HG03457 (cell line): ENCODE results near the gene POLR2L.

Source experiments
- ATAC-seq: cut with Tn5 transposase; IDR thresholded peaks from one replicate; pipeline ENCODE4 v1.9.1; 2021; ENCODE audit warnings: moderate number of reproducible peaks; ENCODE audit not compliant: unreplicated experiment

The POLR2L gene

DNA sequence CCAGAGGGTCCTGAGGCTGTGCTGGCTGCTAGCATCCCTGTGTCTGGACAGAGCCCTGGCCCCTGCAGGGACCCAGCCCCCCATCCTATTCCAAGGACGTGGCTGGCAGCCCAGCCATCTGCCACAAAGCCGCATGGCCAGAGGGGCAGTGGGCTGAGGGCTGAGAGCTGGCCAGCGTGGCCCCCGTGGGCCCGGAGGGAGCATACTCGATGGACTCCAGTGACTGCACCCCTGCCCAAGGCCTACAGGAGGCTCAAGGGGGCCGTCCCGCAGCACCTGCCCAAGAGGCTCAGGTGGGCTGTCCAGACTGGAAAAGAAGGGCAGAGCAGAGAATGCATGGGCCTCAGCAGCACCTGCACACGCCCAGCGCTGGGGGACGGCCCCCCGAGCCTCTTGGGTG lies 13.5 kb upstream of the POLR2L start:
- no peak for ATAC-seq

DNA sequence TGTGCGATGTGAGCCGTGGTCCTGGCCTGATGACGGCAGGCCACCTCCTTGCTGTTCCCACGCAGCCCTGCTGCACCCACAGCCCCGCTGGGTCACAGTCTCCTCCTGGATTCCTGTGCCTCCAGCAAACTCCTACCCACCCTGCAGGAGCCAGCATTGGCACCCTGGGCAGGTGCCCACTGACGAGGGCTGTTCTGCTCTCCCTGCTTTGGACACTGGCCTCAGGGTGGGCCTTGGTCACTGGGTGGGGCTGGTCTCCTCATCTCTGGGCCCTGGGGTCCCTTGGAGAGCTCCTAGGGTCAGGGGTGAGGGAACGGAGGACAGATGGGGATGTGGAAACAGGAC lies 13.0 kb upstream of the POLR2L start:
- no peak for ATAC-seq

DNA sequence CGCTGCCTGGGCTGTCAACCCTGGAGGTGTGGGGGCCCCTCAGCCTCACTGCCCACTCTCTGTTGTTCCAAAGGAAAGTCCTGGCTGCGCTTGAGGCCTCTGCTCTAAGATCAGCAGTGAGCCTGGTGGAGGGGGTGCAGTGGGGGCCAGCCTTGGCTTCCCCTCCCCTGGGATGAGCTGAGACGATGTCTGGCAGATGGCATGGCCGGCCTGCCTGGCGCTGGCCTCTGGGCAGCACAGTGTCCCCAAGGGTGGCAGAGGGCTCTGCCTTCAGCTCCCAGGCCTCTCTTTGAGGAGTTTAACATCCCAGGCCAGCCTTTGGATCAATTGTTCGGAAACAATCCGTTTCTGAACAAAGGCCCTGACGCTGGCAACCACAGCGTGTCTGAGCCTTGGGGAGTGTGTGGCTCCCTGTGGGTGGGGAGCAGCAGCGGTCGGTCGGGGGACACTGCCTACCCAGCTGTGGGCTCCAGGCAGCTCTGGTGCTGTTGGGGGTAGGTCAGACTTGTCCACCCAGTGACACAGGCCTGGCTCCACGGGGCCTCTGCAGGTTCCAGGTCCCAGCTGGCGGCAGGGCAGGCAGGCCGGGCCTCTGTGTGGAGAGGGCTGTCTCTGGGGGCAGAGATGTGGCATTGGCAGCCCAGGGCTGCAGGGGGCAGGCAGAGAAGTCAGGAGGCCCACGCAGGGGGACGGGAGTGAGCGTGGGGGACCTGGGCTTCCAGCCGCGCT lies 12.4 kb upstream of the POLR2L start:
- ATAC-seq, result no peak

DNA sequence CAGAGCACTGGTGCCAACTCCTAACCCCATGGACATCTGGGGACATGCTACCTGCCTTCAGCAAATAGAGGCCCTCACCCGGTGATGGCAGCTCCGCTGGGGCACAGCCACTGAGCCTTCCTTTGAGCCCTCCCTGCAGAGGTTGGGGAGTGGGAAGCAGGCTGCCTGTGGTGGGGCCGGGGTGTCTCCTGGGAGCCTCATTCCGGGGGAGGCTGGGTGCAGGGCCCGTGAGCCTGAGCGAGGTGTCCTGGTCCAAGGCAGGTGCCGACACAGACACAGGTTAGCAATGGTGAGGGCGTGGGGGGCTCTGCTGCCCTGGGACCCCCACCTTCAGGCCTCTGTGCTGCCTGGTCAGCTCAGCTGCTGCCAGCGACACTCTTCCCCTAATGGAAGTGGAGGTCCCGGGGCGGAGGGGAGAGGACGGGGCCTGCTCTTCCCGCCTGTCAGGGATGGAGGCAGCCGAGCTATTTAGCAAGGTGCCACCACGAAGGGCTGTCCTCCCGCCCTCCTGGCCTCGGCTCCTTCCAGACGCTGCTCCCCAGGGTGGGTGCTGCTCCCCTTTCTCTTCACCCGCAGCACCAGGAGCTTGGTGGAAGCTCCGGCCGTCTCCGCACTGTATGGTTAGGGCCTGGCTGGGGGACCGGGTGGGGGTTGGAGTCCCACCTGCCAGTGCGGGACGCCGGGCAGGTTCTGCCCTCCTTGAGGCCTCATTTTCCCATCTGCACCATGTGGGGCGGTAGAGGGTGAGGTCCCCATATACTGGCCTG lies 11.5 kb upstream of the POLR2L start:
- no peak for ATAC-seq

DNA sequence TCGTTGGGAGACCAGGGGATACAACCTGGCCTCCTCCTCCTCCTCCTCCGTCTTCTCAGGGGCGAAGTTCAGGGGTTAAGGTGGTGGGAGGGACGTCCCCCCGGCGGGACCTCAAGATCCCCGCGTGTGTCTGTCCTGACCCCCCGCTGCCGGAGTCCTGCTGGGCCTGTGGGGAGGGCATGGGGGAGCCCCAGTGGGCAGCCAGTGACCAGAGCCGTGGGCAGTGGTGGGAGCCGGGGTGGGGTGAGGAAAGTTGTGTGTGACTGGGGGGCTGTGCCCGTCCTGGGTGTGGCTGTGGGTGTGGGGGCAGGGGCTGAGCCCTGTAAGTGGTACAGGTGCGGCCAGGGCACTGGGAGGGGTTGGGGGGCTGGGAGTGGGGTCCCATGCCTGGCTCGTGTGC lies 10.4 kb upstream of the POLR2L start:
- no peak for ATAC-seq

DNA sequence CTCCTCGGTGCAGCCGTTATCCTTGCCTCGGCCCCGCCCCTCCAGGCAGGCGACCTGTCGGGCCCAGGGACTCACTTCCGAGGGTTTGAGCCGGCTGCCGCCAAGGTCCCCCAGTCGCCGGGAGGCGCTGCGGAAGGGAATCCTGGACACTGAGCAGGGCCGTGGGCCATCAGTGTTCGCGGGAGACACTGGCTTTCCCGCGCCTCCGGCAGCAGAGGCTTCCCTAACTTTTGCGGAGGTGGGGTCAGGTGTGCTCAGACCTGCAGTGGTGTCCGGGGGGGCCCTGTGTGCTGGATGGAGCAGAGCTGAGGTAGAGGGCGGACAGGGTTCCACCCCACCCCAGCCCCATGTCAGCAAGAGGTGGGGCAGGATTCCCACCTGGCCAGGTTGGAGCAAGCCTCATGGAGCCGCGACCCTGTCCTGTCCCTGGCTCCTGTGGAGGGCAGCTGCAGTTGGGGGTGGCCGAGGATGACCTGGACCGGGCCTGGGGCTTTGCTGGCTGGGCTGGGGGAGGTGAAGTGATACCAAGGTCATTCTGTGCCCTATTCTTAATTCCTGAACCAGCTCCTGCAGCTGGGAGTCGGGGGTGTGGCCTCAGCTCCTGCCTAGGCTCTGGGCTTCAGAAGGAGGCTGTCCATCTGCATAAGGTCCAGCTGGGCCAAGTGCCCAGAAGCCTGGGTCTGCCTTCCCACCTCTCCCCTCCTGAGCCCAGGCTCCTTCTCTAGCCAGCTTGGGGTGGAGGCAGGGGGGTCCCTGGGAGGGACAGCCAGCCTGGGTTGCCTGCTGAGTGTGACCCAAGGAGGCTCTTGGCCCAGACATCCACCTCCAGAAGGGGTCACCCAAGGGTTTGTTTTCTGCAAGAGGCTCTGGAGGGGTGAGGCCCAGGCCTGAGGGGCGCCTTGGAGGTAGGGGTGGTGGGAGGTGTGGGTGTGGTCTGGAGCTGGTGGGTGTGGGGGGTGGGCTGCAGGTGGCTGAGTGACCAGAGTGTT lies 8.7 kb upstream of the POLR2L start:
- ATAC-seq, result no peak

DNA sequence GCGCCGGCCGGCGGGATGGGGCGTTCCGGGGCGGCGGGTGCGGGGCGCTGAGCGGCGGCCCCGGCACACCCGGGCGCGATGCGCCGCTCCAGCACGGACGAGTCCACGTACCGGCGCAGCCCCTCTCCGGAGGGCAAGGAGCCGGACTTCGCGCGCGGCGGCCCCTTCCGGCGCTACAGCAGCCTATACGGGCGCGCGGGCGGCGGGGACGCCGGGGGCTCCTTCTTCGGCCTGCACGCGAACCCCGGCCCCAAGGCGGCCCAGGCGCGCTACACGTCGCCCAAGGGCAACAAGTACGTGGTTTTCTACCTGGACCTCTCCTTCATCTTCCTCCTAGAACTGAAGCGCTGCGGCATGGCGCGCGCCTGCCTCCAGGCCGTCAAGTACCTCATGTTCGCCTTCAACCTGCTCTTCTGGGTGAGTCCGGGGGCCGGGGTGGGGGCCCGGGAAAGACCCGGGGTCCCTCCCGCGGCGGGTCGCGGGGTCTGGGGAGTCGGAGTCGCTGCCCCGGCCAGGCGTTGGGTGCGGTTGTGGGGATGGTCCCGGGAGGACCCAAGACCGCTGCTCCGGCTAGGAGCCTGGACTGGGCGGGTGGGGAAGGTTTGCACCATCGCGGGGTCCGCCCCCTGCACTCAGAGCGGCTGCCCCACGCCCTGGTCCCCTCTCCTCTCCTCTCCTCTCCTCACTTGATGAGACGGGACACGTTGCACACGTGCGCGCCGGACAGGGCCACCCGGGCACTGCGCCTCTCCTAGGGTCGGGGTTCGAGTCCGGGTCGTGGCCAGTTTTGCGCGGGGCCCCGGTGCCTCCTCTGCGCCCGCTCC lies 7.8 kb upstream of the POLR2L start:
- ATAC-seq, result no peak

DNA sequence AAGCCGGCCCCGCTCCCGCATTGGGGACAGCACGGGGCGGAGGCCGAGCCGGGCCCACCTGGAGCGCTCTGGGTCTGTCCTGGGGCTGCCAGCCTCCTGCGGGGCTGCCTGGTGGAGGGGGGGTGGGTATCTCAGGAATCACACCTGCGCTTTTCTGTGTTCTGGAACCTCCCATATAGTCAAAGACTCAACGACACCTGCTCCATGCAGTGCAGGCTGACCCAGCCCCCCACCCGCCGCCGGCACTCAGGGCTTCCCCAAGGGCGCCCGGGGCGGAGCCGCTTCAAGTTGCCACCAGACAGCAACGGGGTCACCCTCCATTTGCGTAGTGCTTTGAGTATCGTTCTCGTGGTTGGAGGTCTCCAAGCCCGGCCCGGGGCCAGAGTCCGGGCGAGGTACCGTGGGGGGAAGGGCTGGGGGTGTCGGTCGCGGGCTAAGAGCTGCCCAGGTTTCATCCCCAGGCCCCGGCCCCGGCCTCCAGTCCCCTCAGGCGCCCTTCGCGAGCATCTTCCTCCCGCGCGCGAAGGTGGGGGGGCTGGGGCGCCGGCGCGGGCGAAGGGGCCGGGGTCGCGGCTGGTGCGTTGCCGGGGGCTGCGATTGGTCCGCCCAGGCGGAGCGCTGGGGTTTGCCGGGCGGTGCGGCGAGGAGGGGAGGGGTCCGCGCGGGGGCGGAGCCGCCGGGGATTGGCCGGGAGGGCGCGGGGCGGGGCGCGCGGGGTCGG lies 6.9 kb upstream of the POLR2L start:
- no peak for ATAC-seq

DNA sequence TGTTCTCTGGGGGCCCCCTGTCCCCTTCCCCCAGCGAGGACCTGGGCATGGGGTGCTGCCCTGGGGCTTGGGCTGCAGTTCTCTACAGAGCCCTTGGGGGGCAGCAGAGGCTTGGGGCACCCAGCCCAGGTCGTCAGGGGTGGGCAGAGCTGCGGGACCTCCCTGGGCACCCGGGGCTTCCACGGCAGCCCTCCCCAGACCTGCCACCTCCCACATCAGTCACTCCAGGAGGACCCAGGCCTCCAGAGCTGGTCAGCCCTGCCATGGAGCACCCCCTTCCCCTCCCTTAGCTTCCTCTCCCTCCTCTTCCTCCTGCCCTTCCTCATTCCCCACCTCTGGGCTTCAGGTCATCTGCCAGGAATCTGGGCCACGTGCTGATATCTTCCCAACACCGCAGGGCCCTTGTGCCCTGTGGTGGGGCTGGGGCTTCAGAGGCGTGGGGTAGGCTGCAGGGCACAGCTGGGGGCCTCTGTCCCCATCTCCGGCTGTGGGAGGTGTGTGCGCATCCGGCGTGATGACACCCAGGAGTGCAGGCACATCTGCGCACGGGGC lies 6.1 kb upstream of the POLR2L start:
- ATAC-seq, result no peak

DNA sequence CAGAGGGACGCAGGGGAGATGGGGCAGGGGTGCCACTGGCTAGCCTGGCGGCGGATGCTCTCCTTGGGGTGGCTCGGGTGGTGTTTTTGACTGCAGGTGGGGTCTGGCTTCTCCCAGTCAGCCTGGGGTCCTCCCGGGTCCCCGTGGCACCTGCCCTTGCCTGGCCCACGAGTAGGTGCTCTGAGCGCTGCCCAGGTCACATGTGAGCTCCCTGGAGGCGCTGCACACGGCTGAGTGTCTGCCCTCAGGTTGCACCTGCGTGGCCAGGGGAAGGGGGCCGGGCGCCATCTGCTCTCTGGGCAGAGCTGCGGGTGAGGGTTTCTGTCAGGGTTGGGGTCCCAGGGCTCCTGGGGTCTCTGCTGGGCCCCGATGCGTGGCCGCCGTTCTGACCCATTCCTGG lies 5.5 kb upstream of the POLR2L start:
- ATAC-seq, result no peak

DNA sequence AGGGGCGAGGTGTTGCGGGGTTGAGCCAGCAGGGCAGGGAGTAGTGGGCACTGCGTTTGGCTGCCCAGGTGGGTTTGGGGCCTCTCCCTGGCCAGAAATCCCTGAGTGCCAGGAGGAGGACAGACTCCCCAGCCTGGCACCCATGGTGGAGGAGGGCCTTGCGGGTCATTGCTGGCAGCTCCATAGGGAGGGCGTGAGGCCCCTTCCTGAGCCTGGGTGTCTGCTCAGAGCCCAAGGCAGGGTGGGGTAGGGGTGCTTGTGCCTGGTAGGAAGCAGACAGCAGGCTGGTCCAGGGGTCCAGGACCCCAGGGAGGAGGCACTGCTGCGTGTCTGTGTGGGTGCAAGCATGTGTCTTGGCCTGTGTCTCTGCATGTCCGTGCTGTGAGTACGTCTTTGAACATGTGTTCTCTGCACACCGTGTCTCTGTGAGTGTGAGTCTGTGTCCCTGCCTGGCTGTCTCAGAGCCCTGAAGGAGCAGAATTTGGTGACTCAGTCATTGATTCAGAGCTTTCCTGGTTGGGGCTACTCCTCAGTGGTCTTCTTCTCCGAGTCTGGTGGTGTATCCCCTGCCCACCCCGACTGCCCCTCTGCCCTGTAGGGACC lies 4.3 kb upstream of the POLR2L start:
- ATAC-seq, result no peak

DNA sequence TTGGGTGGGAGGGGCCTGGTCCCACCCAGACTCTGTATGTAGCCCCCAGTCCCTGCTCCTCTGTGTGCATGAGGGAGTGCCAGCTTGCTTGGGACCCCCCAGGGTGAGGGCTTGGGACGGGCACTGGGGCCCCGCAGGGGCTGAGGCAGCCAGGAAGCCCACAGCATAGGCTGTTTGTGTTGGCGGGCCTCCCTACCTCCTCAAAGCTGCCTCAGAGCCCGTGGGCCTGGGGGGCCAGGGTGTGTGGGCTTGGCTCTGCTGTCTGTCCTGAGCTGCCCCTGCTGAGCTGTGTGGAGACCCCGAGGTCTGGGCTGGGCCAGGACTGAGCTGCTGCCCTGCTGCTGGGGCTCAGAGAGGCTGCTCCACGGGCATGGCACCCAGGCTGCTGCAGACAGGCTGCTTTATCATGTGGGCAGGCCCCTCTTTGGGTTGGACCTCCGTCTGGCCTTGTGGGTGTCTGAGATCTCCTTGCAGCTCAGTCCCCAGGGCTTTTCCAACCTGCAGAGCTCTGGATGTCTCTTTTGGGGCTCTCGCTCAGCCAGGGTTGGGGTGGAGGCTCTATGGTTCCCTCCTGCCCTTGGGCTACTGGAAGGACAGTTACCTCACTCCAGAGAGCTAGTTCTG lies 3.7 kb upstream of the POLR2L start:
- ATAC-seq, result no peak

DNA sequence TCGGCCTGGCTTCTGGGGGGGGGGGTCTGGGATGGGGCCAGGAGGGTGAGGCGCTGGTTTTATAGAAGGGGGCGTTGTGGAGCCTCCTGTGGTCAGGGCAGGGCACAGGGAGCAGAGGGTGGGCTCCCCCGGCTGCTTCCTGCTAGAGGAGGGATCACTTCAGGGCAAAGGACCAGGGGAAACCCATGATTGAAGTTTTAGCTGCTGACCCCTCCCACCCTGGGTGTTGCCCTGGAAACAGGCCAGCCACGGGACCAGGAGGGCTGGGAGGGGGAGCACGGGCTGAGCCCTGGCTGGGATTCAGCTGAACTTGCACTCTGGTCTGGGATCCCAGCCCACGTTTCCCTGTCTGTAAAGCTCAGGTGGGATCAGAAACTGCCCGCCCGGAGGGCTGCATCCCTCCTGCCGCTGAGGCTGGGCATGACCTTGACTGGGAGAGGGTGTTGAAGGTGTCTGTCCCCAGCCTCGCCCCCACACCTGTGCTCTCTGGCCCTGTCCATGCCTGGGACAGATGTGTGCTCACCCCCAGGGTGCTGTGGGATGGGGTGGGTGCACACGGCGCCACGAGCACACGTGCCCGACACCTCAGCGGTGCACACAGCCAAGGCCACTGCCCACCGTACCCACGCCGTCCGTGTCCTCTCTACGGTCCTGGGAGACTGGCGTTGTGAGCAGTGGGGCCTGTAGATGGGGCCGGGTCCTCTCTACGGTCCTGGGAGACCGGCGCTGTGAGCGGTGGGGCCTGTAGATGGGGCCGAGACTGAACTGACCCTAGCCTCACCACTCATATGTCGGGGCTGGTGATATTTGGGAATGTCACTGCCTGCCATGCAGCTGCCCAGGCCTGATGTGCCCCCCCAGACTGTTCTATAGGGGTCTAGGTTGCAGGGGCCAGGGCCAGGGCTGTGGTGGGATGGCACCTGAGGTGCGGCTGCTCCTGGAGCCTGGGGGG lies 2.6 kb upstream of the POLR2L start:
- no peak for ATAC-seq

DNA sequence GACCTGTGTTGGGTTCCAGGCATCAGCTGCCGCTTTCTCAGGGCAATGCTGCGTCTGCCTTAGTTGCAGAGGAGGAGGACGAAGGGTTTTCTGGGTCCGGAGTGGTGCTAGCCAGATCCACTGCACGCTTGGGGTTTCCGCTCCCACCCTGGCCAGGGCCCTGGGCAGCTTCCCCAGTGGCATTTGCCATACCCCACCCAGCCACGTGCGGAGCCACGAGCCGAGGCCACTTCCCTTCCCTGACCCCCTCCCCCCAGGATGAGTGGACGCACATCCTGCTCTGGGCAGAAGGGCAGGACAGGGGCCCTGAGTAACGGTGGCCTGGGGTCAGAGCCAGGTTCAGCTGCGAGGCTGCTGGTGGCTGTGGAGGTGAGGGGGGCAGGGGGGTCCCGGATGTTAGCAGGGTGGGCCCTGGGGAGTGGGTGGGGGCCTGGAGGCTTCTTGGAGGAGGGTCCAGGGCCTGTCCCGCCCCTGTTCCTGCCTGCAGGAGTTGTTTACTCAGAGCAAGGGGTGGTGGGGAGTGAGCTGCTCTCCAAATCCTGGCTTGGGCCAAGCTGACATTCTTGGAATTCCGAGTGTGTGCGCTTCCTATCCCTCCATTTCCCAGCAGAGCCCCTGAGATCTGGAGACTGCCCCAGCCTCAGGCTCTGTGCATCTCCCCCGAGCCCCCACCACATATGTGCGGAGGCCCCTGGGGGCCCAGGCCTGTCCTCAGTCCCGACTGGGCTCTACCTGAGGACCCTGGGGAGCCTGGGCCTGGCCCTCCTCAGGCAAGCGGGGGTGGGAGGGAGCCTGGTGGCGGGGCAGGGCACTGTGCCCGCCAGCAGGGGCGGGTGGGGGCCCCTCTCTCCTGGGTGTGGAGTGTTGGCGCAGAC lies 1.7 kb upstream of the POLR2L start:
- ATAC-seq, result no peak

DNA sequence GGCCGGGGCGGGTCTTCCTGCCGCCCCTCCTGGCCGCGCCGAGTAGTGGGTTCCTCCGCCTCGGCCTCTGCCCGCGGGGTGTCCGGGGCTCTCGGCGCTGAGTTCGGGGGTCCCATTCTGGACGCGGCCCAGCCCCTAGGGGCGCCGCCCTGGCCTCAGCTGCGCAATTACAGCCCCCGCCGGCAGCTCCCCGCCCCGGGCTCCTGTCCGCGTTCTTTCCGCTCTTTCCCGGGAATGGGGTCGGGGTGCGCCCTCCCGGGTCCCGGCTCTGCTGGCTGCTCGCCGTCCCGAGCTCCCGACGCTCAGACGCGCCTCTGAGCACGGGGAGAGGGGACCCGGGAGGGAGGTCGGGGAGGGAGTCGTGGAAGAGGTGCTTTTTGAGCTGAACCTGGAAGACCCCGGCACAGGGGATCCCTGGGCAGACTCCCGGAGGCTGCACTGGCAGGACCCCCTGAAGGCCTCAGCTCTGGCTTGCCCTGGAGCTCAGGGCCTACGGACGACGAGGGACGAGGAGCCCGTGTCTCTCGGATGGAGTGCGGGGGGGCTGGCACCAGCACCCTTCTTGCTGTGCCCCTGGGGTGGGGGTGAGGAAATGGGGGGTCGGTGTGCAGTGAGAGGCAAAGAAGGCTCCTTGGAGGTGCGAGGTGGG lies 881 bp upstream of the POLR2L start:
- no peak for ATAC-seq

DNA sequence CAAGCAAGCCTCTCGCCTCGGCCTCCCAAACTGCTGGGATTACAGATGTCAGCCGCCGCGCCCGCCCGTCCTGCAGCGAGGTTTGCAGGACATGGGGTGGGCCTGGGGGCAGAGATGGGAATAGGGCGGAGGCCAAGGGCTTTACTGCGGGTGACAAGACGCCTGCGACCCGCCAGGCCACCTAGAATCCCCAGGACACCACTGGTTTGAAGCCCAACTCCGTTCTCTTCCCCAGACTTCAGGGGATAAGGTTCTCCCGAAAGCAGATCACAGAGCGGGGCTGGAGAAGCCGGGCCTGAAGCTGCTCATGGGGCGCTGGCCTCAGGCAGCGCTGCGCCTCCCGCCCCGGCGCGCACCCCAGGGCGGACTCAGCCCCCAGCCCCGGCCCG lies 354 bp downstream of the POLR2L start:
- no peak for ATAC-seq
